ENCODE measurements around the gene MIGA1.
"Not testable (repeated sequence)": the region's sequence is repeated elsewhere in the genome, so short reads cannot be mapped to it uniquely, and the experiment has no call there.

Gene MIGA1

DNA sequence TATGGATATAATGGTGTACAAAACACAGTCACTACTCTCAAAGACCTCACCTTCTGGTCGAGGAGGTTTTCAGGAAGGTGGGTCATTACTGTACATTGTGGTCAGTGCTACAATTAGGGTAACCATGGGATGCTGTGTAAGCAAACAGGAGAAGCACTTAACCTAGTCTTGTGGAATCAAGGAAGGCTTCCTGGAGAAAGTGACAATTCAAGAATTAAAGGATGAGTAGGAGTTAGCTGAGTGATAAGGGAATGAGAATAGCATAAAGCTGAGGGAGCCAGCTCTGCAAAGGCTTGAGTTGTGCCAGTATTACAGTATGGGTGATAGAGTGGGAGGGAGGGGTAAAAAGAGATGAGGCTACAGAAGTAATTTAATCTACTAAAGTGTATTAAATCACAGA is 126.2 kb downstream of the MIGA1 start:
- in situ Hi-C loops (cut with MboI; ENCODE audit: low sequenced_read_pairs) = no loop called here

- in situ Hi-C loops (cut with MboI; ENCODE audit: low sequenced_read_pairs) = no loop called here
Measured at GRCh38 chr1:77906019-77906545, 126.6 kb downstream of the MIGA1 start.

GRCh38 chr1:77906624-77907023 is 127.2 kb downstream of the MIGA1 start:
- in situ Hi-C loops (cut with MboI; ENCODE audit: low sequenced_read_pairs) = no loop called here

- in situ Hi-C loops (cut with MboI; ENCODE audit: low sequenced_read_pairs) = no loop called here
Measured at GRCh38 chr1:77910116-77910515, 130.7 kb downstream of the MIGA1 start.

DNA sequence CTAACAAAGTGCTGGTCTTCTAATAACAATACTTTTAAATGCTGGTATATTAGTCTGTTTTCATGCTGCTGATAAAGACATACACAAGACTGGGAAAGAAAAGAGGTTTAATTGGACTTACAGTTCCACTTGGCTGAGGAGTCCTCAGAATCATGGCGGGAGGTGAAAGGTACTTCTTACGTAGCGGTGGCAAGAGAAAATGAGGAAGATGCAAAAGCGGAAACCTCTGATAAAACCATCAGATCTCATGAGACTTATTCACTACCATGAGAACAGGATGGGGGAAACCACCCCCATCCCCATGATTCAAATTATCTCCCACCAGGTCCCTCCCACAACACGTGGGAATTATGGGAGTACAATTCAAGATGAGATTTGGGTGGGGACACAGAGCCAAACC is 139.5 kb downstream of the MIGA1 start:
- in situ Hi-C loops (cut with MboI; ENCODE audit: low sequenced_read_pairs) = not testable (repeated sequence)

- in situ Hi-C loops (cut with MboI; ENCODE audit: low sequenced_read_pairs) = no loop called here
Measured at GRCh38 chr1:77925518-77925917, 146.1 kb downstream of the MIGA1 start.

DNA sequence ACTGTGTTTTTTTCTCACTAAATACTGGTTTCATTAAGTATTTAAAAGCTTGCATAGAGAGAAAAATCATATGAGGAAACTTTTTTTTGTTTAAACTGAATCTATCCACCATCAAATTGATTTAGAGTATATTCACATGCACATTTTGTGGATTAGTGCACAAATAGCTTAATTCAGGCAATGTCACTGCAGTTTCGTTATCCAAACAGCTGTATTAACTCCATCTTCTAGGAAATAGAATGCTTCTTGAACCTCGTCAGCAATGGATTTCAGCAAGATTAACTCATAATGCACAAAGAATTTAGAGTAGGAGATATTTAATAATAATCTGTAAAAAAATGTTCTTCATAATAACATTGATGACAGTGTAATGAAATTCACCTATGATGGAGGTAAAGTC is 146.5 kb downstream of the MIGA1 start:
- in situ Hi-C loops (cut with MboI; ENCODE audit: low sequenced_read_pairs) = no loop called here

- in situ Hi-C loops (cut with MboI; ENCODE audit: low sequenced_read_pairs) = no loop called here
Measured at GRCh38 chr1:77926561-77927357, 147.3 kb downstream of the MIGA1 start.

GRCh38 chr1:77927414-77927813 is 148.0 kb downstream of the MIGA1 start:
- in situ Hi-C loops (cut with MboI; ENCODE audit: low sequenced_read_pairs) = no loop called here
